A549 (cell line): ENCODE data around the gene MAP3K2.

ENCODE experiments used
- BCL3 ChIP-seq: fragments of >200 bp; sonication (Bioruptor Twin); formaldehyde crosslinking; IDR thresholded peaks from 3 replicates; pipeline ENCODE4 v1.6.1; 2016
- CBX2 ChIP-seq: fragments of 200-600 bp; sonication (generic); IDR thresholded peaks from 2 replicates; pipeline ENCODE4 v1.6.1; 2016; ENCODE audit warnings: low read depth, mild to moderate bottlenecking, borderline replicate concordance
- CTCF ChIP-seq: fragments of >200 bp; sonication (Bioruptor Twin); formaldehyde crosslinking; IDR thresholded peaks from 3 replicates; pipeline ENCODE4 v1.5.1; 2016
- MAX ChIP-seq: IDR thresholded peaks from 2 replicates; pipeline ENCODE4 v1.6.1; 2012
- REST ChIP-seq: fragments of 200-600 bp; sonication (generic); IDR thresholded peaks from 2 replicates; pipeline ENCODE4 v1.6.1; 2016; ENCODE audit warnings: antibody characterized with exemption, mild to moderate bottlenecking, moderate library complexity

GRCh38 chr2:127358971-127359370 lies 28.8 kb downstream of the MAP3K2 start:
- TF ChIP-seq CBX2 = no peak
- TF ChIP-seq CTCF = no peak
- no peak for TF ChIP-seq BCL3
- TF ChIP-seq REST = no peak
- no peak for TF ChIP-seq MAX
